Measurements from ENCODE around the gene ZC3H7B.

DNA sequence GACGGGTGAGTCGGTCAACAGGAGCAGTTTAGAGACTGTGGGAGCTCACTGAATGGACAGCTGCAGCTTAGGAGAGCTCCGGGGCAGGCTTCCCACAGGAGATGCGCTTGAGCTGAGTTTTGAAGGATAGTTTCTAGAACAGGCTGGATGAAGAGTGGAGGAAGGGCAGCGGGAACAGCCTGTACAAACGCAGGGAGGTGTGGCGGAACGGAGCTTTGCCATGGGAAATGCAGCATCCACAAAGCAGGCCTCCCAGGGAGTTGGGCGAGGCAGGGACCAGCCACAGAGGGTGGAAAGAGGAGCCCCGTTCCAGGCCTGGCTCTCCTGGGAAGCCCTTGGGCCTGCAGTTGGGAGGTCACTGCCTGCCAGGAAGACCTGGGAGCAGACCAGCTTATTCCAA lies 53.7 kb downstream of the ZC3H7B start:
- TF ChIP-seq, protein P1, sequence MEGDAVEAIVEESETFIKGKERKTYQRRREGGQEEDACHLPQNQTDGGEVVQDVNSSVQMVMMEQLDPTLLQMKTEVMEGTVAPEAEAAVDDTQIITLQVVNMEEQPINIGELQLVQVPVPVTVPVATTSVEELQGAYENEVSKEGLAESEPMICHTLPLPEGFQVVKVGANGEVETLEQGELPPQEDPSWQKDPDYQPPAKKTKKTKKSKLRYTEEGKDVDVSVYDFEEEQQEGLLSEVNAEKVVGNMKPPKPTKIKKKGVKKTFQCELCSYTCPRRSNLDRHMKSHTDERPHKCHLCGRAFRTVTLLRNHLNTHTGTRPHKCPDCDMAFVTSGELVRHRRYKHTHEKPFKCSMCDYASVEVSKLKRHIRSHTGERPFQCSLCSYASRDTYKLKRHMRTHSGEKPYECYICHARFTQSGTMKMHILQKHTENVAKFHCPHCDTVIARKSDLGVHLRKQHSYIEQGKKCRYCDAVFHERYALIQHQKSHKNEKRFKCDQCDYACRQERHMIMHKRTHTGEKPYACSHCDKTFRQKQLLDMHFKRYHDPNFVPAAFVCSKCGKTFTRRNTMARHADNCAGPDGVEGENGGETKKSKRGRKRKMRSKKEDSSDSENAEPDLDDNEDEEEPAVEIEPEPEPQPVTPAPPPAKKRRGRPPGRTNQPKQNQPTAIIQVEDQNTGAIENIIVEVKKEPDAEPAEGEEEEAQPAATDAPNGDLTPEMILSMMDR (IDR thresholded peaks at IDR 0.05): no peak
- TF ChIP-seq POLR2A (IDR thresholded peaks at IDR 0.05): no peak
